Stimulated activated CD8-positive, alpha-beta memory T cell treated with anti-CD3 and anti-CD28 coated beads, Interleukin-4, amount 100 ng/mL, for 24 hours (primary cell): Measurements from ENCODE around the gene TMEM114.
"Not testable (repeated sequence)": the region's sequence is repeated elsewhere in the genome, so short reads cannot be mapped to it uniquely, and the experiment has no call there.

Experiments used
- DNase-seq: peaks from one replicate; pipeline ENCODE4 v3.0.0-alpha.2; 2020; ENCODE audit warnings: low read depth

The TMEM114 gene

GRCh38 chr16:8572919-8573724, 17.2 kb downstream of the TMEM114 start:
- no peak for DNase-seq

- no peak for DNase-seq
These were observed 18.0 kb downstream of the TMEM114 start for GRCh38 chr16:8572063-8572918.

- DNase-seq = no peak
These were observed 19.2 kb downstream of the TMEM114 start for GRCh38 chr16:8571061-8571596.

- DNase-seq = not testable (repeated sequence)
These were observed 19.9 kb downstream of the TMEM114 start for GRCh38 chr16:8570393-8570792.

GRCh38 chr16:8569650-8570346, 20.5 kb downstream of the TMEM114 start:
- no peak for DNase-seq

- DNase-seq = no peak
These were observed 22.1 kb downstream of the TMEM114 start for GRCh38 chr16:8568231-8568617.

- DNase-seq = peak; percentile 50
These were observed 22.7 kb downstream of the TMEM114 start for GRCh38 chr16:8567355-8568230.

- no peak for DNase-seq
These were observed 24.8 kb downstream of the TMEM114 start for GRCh38 chr16:8565498-8565897.

- DNase-seq = no peak
These were observed 25.4 kb downstream of the TMEM114 start for GRCh38 chr16:8564934-8565345.

GRCh38 chr16:8563944-8564540, 26.3 kb downstream of the TMEM114 start:
- not testable (repeated sequence) for DNase-seq

- DNase-seq = no peak
These were observed 28.8 kb downstream of the TMEM114 start for GRCh38 chr16:8561496-8561895.

- no peak for DNase-seq
These were observed 34.9 kb downstream of the TMEM114 start for GRCh38 chr16:8555400-8555799.

GRCh38 chr16:8554881-8555280, 35.4 kb downstream of the TMEM114 start:
- no peak for DNase-seq

GRCh38 chr16:8554022-8554421, 36.3 kb downstream of the TMEM114 start:
- no peak for DNase-seq

GRCh38 chr16:8552487-8553221, 37.7 kb downstream of the TMEM114 start:
- DNase-seq = no peak

GRCh38 chr16:8551388-8552332, 38.7 kb downstream of the TMEM114 start:
- no peak for DNase-seq

GRCh38 chr16:8550728-8551387, 39.5 kb downstream of the TMEM114 start:
- DNase-seq = no peak

- DNase-seq = no peak
These were observed 40.4 kb downstream of the TMEM114 start for GRCh38 chr16:8549843-8550412.
